Measurements from ENCODE around the gene ADCK2. TPM values are rescaled to one million over a fixed set of nuclear protein-coding genes. Genes with fewer than 3 reads are reported as not detected.

Gene ADCK2
- polyA plus RNA-seq, 1 of the 3 experiments (the other 2 are of a cell fraction), result 19.0 TPM

DNA sequence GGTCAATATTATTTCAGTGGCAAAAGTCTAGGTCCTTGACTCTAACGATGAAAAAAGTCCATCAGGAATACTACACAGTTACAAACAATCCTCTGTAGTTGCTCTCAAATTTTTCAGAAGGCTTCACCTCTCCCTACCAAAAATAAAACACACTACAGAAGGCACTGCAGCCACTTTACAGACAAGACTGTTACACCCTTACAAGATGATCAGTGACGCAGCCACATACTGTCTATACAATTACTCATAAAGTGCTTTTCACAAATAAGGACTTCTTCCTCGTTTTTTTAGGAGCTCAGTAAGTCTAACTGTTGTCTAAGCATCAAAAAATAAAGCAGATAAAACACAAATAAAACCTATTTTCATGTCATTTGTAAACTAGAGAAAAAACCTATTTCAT, 50.8 kb downstream of the ADCK2 start (continued):
- TF ChIP-seq FOXJ3 (CRISPR knock-in tag; IDR thresholded peaks at IDR 0.05) (no peak), POLR2AphosphoS5 (IDR thresholded peaks at IDR 0.05; ENCODE audit: low read depth, low read length) (no peak), MEF2A (IDR thresholded peaks at IDR 0.05; ENCODE audit: borderline replicate concordance, low read depth) (no peak)
- TF ChIP-seq, protein P1, sequence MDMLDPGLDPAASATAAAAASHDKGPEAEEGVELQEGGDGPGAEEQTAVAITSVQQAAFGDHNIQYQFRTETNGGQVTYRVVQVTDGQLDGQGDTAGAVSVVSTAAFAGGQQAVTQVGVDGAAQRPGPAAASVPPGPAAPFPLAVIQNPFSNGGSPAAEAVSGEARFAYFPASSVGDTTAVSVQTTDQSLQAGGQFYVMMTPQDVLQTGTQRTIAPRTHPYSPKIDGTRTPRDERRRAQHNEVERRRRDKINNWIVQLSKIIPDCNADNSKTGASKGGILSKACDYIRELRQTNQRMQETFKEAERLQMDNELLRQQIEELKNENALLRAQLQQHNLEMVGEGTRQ (IDR thresholded peaks at IDR 0.05; ENCODE audit: borderline replicate concordance, low read depth, low read length), result no peak
- TF ChIP-seq, protein P2, sequence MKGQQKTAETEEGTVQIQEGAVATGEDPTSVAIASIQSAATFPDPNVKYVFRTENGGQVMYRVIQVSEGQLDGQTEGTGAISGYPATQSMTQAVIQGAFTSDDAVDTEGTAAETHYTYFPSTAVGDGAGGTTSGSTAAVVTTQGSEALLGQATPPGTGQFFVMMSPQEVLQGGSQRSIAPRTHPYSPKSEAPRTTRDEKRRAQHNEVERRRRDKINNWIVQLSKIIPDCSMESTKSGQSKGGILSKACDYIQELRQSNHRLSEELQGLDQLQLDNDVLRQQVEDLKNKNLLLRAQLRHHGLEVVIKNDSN (IDR thresholded peaks at IDR 0.05; ENCODE audit: borderline replicate concordance, low read depth), result no peak

GRCh38 chr7:140724706-140725105, 52.0 kb downstream of the ADCK2 start:
- no peak overlapping the region for H3K27ac ChIP-seq (ENCODE audit: low read depth in 2 of 2, low read length in 1 of 2)
- no peaks in the 10 kb centered on the region for H3F3A ChIP-seq (replicated peaks; ENCODE audit: insufficient read depth)
- POLR2A ChIA-PET, result no interaction called here
- no peaks in the 10 kb centered on the region for H4K20me1 ChIP-seq (ENCODE audit: insufficient read depth)
- WGBS (ENCODE audit: low lambda C conversion rate), result 68% methylated on average over 1 of the region's 1 CpG
- H3K9me3 ChIP-seq, result no peaks in the 10 kb centered on the region
- peaks cover 18 to 43% of the 10 kb centered on the region in 2 experiments for H3K36me3 ChIP-seq (replicated peaks in 1 of 2; ENCODE audit: control insufficient read depth in 1 of 2, insufficient read depth in 2 of 2, low read length in 1 of 2)
- no peaks in the 10 kb centered on the region for H3K27me3 ChIP-seq (ENCODE audit: insufficient read depth)
- no peak overlapping the region for H3K9ac ChIP-seq
- no peaks in the 10 kb centered on the region for H3K9me2 ChIP-seq
- TF ChIP-seq RCOR1 (IDR thresholded peaks at IDR 0.05; ENCODE audit: low read length) (peak; percentile 50; the same call in 1 of the 2 replicates), REST (IDR thresholded peaks at IDR 0.05; ENCODE audit: low read depth, low read length) (no peak), GATA2 (CRISPR knock-in tag; IDR thresholded peaks at IDR 0.05) (no peak), EP300 (IDR thresholded peaks at IDR 0.05; ENCODE audit: borderline replicate concordance in 1 of 2, low read depth in 1 of 2, low read length in 1 of 2) (peak in 1 of 2 experiments; percentile 38; a peak in 2 of 4 replicates), IRF3 (IDR thresholded peaks at IDR 0.05; ENCODE audit: low read depth, low read length) (no peak), SMC3 (IDR thresholded peaks at IDR 0.05; ENCODE audit: low read depth, low read length) (no peak)
- no peak overlapping the region for H3K4me2 ChIP-seq
- CTCF ChIA-PET, result interaction anchor here (0.8 to 2.0 kb wide), 4 partner anchors 16 to 87 kb away, joined by 3 to 7 read pairs (median 4); no protein-coding TSS in a partner anchor
- H3K4me3 ChIP-seq (ENCODE audit: low read depth in 2 of 2, low read length in 1 of 2), result no peak overlapping the region
- DNase-seq, result peak; percentile 15
- peaks cover 0 to 9% of the 10 kb centered on the region in 2 experiments; a peak in 2 of 4 replicates for H3K4me1 ChIP-seq (ENCODE audit: control insufficient read depth in 1 of 2, insufficient read depth in 2 of 2, low read depth in 1 of 2, low read length in 1 of 2)
- H2AFZ ChIP-seq (ENCODE audit: low read depth), result no peak overlapping the region
- H3K79me2 ChIP-seq (ENCODE audit: insufficient read depth), result no peaks in the 10 kb centered on the region

Measured in SK-N-SH (cell line).